Stimulated activated naive CD8-positive, alpha-beta T cell treated with anti-CD3 and anti-CD28 coated beads, Interleukin-15, amount 100 ng/mL, for 72 hours (primary cell): ENCODE measurements around the gene GGT5.
A peak's percentile ranks its signal among the peaks of the same experiment; 100 is the strongest.
"Not testable (repeated sequence)": the region's sequence is repeated elsewhere in the genome, so short reads cannot be mapped to it uniquely, and the experiment has no call there.

Experiments used
- ATAC-seq: fragments of 150-1000 bp; cut with Tn5 transposase; 2 replicates; pipeline ENCODE4 v1.10.0; 2021; ENCODE audit warnings: mild to moderate bottlenecking, moderate library complexity
- DNase-seq, 2 donors: peaks; one replicate each; pipeline ENCODE4 v3.0.0; 2021 to 2022
- H3K27ac Mint-ChIP-seq, 2 donors: one replicate each; pipeline ENCODE4 v1.8.0; 2022; ENCODE audit warnings: mild to moderate bottlenecking in 2 of 2, mixed read lengths in 2 of 2, moderate library complexity in 2 of 2
- H3K27me3 Mint-ChIP-seq: one replicate; pipeline ENCODE4 v1.8.0; 2022; ENCODE audit warnings: mixed read lengths
- H3K4me1 Mint-ChIP-seq: one replicate; pipeline ENCODE4 v1.8.0; 2022; ENCODE audit warnings: mild to moderate bottlenecking, mixed read lengths
- H3K4me3 Mint-ChIP-seq, 2 donors: one replicate each; pipeline ENCODE4 v1.8.0; 2022; ENCODE audit warnings: mild to moderate bottlenecking in 2 of 2, mixed read lengths in 2 of 2, moderate library complexity in 1 of 2
- H3K9me3 Mint-ChIP-seq, 2 donors: one replicate each; pipeline ENCODE4 v1.8.0; 2022; ENCODE audit warnings: mixed read lengths in 2 of 2

GGT5 gene

GRCh38 chr22:24225951-24226350, 18.9 kb downstream of the GGT5 start:
- H3K9me3 Mint-ChIP-seq, result no peaks in the 10 kb centered on the region
- H3K27ac Mint-ChIP-seq, result no peak overlapping the region
- H3K4me3 Mint-ChIP-seq, result no peak overlapping the region
- DNase-seq, result no peak
- H3K4me1 Mint-ChIP-seq, result no peaks in the 10 kb centered on the region
- ATAC-seq, result no peak
- H3K27me3 Mint-ChIP-seq, result no peaks in the 10 kb centered on the region

GRCh38 chr22:24225044-24225601, 19.8 kb downstream of the GGT5 start:
- Mint-ChIP-seq H3K4me3 (no peak overlapping the region), H3K27me3 (no peaks in the 10 kb centered on the region), H3K27ac (no peak overlapping the region), H3K4me1 (no peaks in the 10 kb centered on the region), H3K9me3 (no peaks in the 10 kb centered on the region)
- ATAC-seq (no peak), DNase-seq (no peak)

- DNase-seq (no peak), ATAC-seq (no peak)
- Mint-ChIP-seq H3K4me1 (no peaks in the 10 kb centered on the region), H3K4me3 (no peak overlapping the region), H3K9me3 (no peaks in the 10 kb centered on the region), H3K27me3 (no peaks in the 10 kb centered on the region), H3K27ac (no peak overlapping the region)
These were observed 20.4 kb downstream of the GGT5 start for GRCh38 chr22:24224468-24224867.

- Mint-ChIP-seq H3K4me3 (no peak overlapping the region), H3K27ac (peak overlapping the region in 1 of 2 donors; percentile 4), H3K4me1 (peaks cover 11% of the 10 kb centered on the region), H3K9me3 (no peaks in the 10 kb centered on the region), H3K27me3 (no peaks in the 10 kb centered on the region)
- no peak for DNase-seq
- ATAC-seq, result no peak
These were observed 25.1 kb downstream of the GGT5 start for GRCh38 chr22:24219750-24220149.

GRCh38 chr22:24217384-24217783, 27.5 kb downstream of the GGT5 start:
- ATAC-seq, result no peak
- no peak for DNase-seq
- Mint-ChIP-seq H3K27ac (no peak overlapping the region), H3K27me3 (no peaks in the 10 kb centered on the region), H3K9me3 (no peaks in the 10 kb centered on the region), H3K4me3 (no peak overlapping the region), H3K4me1 (peaks cover 11% of the 10 kb centered on the region)

GRCh38 chr22:24216541-24217209, 28.2 kb downstream of the GGT5 start:
- ATAC-seq (peak; percentile 99), DNase-seq (peak in 1 of 2 donors; percentile 42)
- peak overlapping the region in 1 of 2 donors; percentile 42 for H3K27ac Mint-ChIP-seq

GRCh38 chr22:24214467-24215285, 30.2 kb downstream of the GGT5 start:
- H3K27ac Mint-ChIP-seq, result peak overlapping the region in 1 of 2 donors; percentile 2
- H3K27me3 Mint-ChIP-seq, result no peaks in the 10 kb centered on the region
- no peak for DNase-seq
- H3K9me3 Mint-ChIP-seq, result no peaks in the 10 kb centered on the region
- H3K4me3 Mint-ChIP-seq, result no peak overlapping the region
- no peak for ATAC-seq
- H3K4me1 Mint-ChIP-seq, result peaks cover 11% of the 10 kb centered on the region

More at GRCh38 chr22:24216541-24217209, 28.2 kb downstream of the GGT5 start:
- H3K4me3 Mint-ChIP-seq, result no peak overlapping the region
- H3K27me3 Mint-ChIP-seq, result no peaks in the 10 kb centered on the region
- H3K9me3 Mint-ChIP-seq, result no peaks in the 10 kb centered on the region
- peaks cover 11% of the 10 kb centered on the region for H3K4me1 Mint-ChIP-seq

GRCh38 chr22:24213111-24213510, 31.8 kb downstream of the GGT5 start:
- H3K9me3 Mint-ChIP-seq, H3K27me3 Mint-ChIP-seq, DNase-seq, H3K4me3 Mint-ChIP-seq, H3K27ac Mint-ChIP-seq, ATAC-seq: not testable (repeated sequence)
- H3K4me1 Mint-ChIP-seq, result peaks cover 13% of the 10 kb centered on the region

- H3K9me3 Mint-ChIP-seq, H3K27ac Mint-ChIP-seq, ATAC-seq, H3K27me3 Mint-ChIP-seq, DNase-seq, H3K4me3 Mint-ChIP-seq: not testable (repeated sequence)
- H3K4me1 Mint-ChIP-seq, result peaks cover 22% of the 10 kb centered on the region
These were observed 33.2 kb downstream of the GGT5 start for GRCh38 chr22:24211716-24212115.

GRCh38 chr22:24210409-24210808, 34.5 kb downstream of the GGT5 start:
- peaks cover 19% of the 10 kb centered on the region for H3K4me1 Mint-ChIP-seq
- not testable (repeated sequence) for ATAC-seq, DNase-seq, H3K9me3 Mint-ChIP-seq, H3K27me3 Mint-ChIP-seq, H3K27ac Mint-ChIP-seq, H3K4me3 Mint-ChIP-seq

GRCh38 chr22:24209687-24210086, 35.2 kb downstream of the GGT5 start:
- DNase-seq, result no peak
- ATAC-seq, result no peak
- Mint-ChIP-seq H3K4me1 (peaks cover 19% of the 10 kb centered on the region), H3K27me3 (no peaks in the 10 kb centered on the region), H3K4me3 (no peak overlapping the region), H3K27ac (no peak overlapping the region), H3K9me3 (no peaks in the 10 kb centered on the region)

GRCh38 chr22:24209016-24209415, 35.9 kb downstream of the GGT5 start:
- Mint-ChIP-seq H3K4me3 (no peak overlapping the region), H3K27me3 (no peaks in the 10 kb centered on the region), H3K27ac (no peak overlapping the region), H3K9me3 (no peaks in the 10 kb centered on the region), H3K4me1 (peaks cover 19% of the 10 kb centered on the region)
- ATAC-seq, result no peak
- DNase-seq, result no peak

GRCh38 chr22:24208012-24208749, 36.7 kb downstream of the GGT5 start:
- Mint-ChIP-seq H3K4me1 (peaks cover 19% of the 10 kb centered on the region), H3K27me3 (no peaks in the 10 kb centered on the region), H3K4me3 (no peak overlapping the region), H3K9me3 (no peaks in the 10 kb centered on the region), H3K27ac (peak overlapping the region; percentile 14 to 19)
- no peak for DNase-seq
- ATAC-seq, result no peak

GRCh38 chr22:24207264-24208011, 37.4 kb downstream of the GGT5 start:
- H3K4me1 Mint-ChIP-seq, result peaks cover 19% of the 10 kb centered on the region
- ATAC-seq (no peak), DNase-seq (no peak)
- no peaks in the 10 kb centered on the region for H3K27me3 Mint-ChIP-seq
- peak overlapping the region in 1 of 2 donors; percentile 6 for H3K4me3 Mint-ChIP-seq
- H3K27ac Mint-ChIP-seq, result peak overlapping the region in 1 of 2 donors; percentile 61
- no peaks in the 10 kb centered on the region for H3K9me3 Mint-ChIP-seq
